Kidney (tissue), 14 donors: ENCODE data around the gene GSTM2. TPM values are rescaled to one million over a fixed set of nuclear protein-coding genes. Genes with fewer than 3 reads are reported as not detected.

ENCODE experiments used
- DNase-seq, 5 donors: peaks; one replicate each; pipeline ENCODE4 v3.0.0-alpha.2; 2013 to 2020
- FAIRE-seq: peaks from 2 replicates; lab custom pipeline; 2012; peaks lifted over from hg19 to GRCh38; lab: Jason Lieb, UNC
- H3K27ac ChIP-seq, 2 donors: one replicate each; pipeline ENCODE4 v1.7.0; 2013; ENCODE audit warnings: low read depth in 2 of 2, low read length in 2 of 2, inconsistent platforms in 1 of 2
- H3K27me3 ChIP-seq: one replicate; pipeline ENCODE4 v1.7.1; 2013; ENCODE audit warnings: low read length, inconsistent platforms; ENCODE audit not compliant: control insufficient read depth, insufficient read depth
- H3K36me3 ChIP-seq, 3 donors: one replicate each; pipeline versions ENCODE4 v1.7.0 to v1.7.1; 2013; ENCODE audit warnings: low read length in 3 of 3, control low read depth in 1 of 3, inconsistent platforms in 1 of 3; ENCODE audit not compliant: insufficient read depth in 3 of 3, control insufficient read depth in 2 of 3
- H3K4me1 ChIP-seq, 3 donors: one replicate each; pipeline versions ENCODE4 v1.7.0 to v1.7.1; 2013; ENCODE audit warnings: low read length in 3 of 3, inconsistent platforms in 1 of 3, low read depth in 1 of 3; ENCODE audit not compliant: control insufficient read depth in 2 of 3, insufficient read depth in 2 of 3
- H3K4me3 ChIP-seq, 3 donors: one replicate each; pipeline versions ENCODE4 v1.7.0 to v1.8.1; 2013; ENCODE audit warnings: low read length in 3 of 3, control low read depth in 1 of 3, inconsistent platforms in 1 of 3
- H3K9ac ChIP-seq, 3 donors: one replicate each; pipeline versions ENCODE4 v1.7.0 to v1.7.1; 2013; ENCODE audit warnings: low read length in 3 of 3, control low read depth in 1 of 3, inconsistent platforms in 1 of 3
- H3K9me3 ChIP-seq, 3 donors: one replicate each; pipeline versions ENCODE4 v1.7.0 to v1.7.1; 2013; ENCODE audit warnings: low read length in 3 of 3, control low read depth in 1 of 3, inconsistent platforms in 1 of 3; ENCODE audit not compliant: control insufficient read depth in 2 of 3, insufficient read depth in 1 of 3
- CTCF ChIP-seq: IDR thresholded peaks from 3 replicates; pipeline ENCODE4 v1.5.1; 2012; ENCODE audit warnings: mild to moderate bottlenecking, moderate library complexity, borderline replicate concordance; ENCODE audit not compliant: insufficient read depth; ENCODE audit errors: extremely low read depth
- intact Hi-C: fragments of 100-400 bp; cut with DNase I; formaldehyde crosslinking; loops from one replicate; pipeline ENCODE4 v1.11.1; 2022
- polyA plus RNA-seq: library from polyadenylated mRNA; stranded (reverse); fragments of 350-450 nt; fragmentation: Illumina TruSeq; extraction: RNeasy Lipid Tissue Mini Kit (QIAGEN cat#74804); gene quantifications from one replicate; pipeline ENCODE4 v1.2.3, GENCODE V29; 2014; ENCODE audit warnings: low read depth, low replicate concordance; ENCODE audit not compliant: insufficient read depth
- total RNA-seq: library from RNA; stranded (reverse); fragmentation: NEBNext Ultra II Directional; extraction: Animal tissue kit (Norgen Biotek cat#: 25700); gene quantifications from one replicate; pipeline ENCODE4 v1.2.1, GENCODE V29; 2021
- donor health status: control.
- donor health status: control.
- donor health status: control.
- donor health status: control.
- donor health status: control.
- donor health status: DM: yes; HTN: yes; CAD: no.
- donor health status: Normal renal cell carcinoma (clear cell type).

GSTM2 gene
- total and polyA plus RNA-seq, 2 donors from 2014 or later: 47.1 to 116 TPM

- no peak for TF ChIP-seq CTCF
- intact Hi-C loops: no loop called here
- H3K36me3 ChIP-seq: peaks cover 2 to 39% (median 17%) of the 10 kb centered on the region in 3 donors
- FAIRE-seq (no peak), DNase-seq (no peak)
- no peak overlapping the region for H3K4me3 ChIP-seq
- no peak overlapping the region for H3K9ac ChIP-seq
- H3K27me3 ChIP-seq: no peaks in the 10 kb centered on the region
- peaks cover 0 to 4% (median 0%) of the 10 kb centered on the region in 3 donors for H3K4me1 ChIP-seq
- no peak overlapping the region for H3K27ac ChIP-seq
- no peaks in the 10 kb centered on the region for H3K9me3 ChIP-seq
Observed at GRCh38 chr1:109630898-109631512, 36.9 kb upstream of the GSTM2 start.

- no peak overlapping the region for H3K4me3 ChIP-seq
- H3K9ac ChIP-seq: no peak overlapping the region
- peak in 1 of 5 donors; percentile 67 for DNase-seq
- FAIRE-seq: no peak
- peaks cover 2 to 36% (median 17%) of the 10 kb centered on the region in 3 donors for H3K36me3 ChIP-seq
- peaks cover 0 to 4% (median 4%) of the 10 kb centered on the region in 3 donors for H3K4me1 ChIP-seq
- H3K9me3 ChIP-seq: no peaks in the 10 kb centered on the region
- no peak for TF ChIP-seq CTCF
- no peak overlapping the region for H3K27ac ChIP-seq
- intact Hi-C loops: no loop called here
- no peaks in the 10 kb centered on the region for H3K27me3 ChIP-seq
Observed at GRCh38 chr1:109631513-109632505, 36.0 kb upstream of the GSTM2 start.

GRCh38 chr1:109632671-109633346 is 35.0 kb upstream of the GSTM2 start:
- TF ChIP-seq CTCF: no peak
- no peaks in the 10 kb centered on the region for H3K9me3 ChIP-seq
- no peak overlapping the region for H3K4me3 ChIP-seq
- intact Hi-C loops: no loop called here
- H3K9ac ChIP-seq: no peak overlapping the region
- H3K27ac ChIP-seq: no peak overlapping the region
- no peaks in the 10 kb centered on the region for H3K27me3 ChIP-seq
- FAIRE-seq (no peak), DNase-seq (peak in 3 of 5 donors; percentile 68 to 77 (median 72))
- H3K36me3 ChIP-seq: peaks cover 2 to 26% (median 15%) of the 10 kb centered on the region in 3 donors
- H3K4me1 ChIP-seq: peaks cover 0 to 4% (median 4%) of the 10 kb centered on the region in 3 donors
